Measurements from ENCODE around the gene SMARCC1. TPM values are rescaled to one million over a fixed set of nuclear protein-coding genes. Genes with fewer than 3 reads are reported as not detected.

The SMARCC1 gene
- total RNA-seq, 1 experiment from 2014 or later, result 84.2 TPM

DNA sequence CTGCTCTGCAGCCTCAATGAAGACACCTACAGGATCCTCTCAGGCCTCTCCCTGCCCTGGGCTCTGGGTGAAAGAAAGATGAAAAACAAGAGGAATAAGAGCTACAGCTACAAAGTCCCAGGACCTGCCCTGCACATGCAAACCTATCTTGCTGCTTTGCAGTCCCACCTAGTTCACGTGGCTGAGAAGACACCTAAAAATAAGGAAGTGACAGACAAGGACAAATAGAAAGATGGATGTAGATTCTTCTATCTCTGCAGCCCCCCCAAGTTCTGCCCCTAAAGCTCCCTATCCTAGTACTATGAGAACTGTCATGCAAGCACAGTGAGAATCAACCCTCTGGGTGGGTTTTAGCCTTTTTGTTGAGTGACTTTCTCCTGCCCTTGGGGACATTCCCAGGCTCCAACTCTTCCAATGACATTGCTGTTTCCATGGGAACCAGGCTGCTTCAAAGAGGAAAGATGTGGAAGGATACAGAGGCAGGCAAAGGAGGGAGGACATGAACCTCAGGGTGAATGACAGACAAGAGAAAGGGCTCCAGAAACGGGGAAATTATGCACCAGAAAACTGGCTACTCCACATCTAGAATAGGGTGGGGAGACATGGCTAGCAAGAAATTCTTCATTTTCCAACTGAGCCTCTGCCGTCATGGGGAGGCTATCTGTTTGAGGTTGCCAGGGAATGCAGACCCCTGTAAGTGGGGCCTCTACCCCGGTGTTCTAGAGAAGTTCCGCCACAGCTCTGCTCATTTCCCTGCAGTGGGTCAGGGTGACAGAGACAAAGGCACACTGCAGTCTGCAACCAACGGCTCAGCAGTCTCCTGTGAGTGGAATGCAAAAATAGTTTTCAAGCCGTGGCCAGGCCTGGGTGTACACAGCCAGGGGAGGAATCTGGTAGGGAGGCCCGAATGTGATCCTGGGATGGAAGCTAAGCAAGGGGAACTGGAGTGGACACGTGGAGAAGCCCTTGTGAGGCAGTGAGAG is 208.2 kb downstream of the SMARCC1 start:
- Histone ChIP-seq H3K4me3 (ENCODE audit: low read depth in 2 of 2, low read length in 2 of 2) (no peak overlapping the region), H3K36me3 (ENCODE audit: control insufficient read depth, insufficient read depth, low read length) (no peaks in the 10 kb centered on the region), H3K9me3 (ENCODE audit: control insufficient read depth, insufficient read depth, low read depth, low read length) (no peaks in the 10 kb centered on the region), H3K27me3 (ENCODE audit: control insufficient read depth, insufficient read depth, low read length) (no peaks in the 10 kb centered on the region), H3K27ac (ENCODE audit: low read length) (no peak overlapping the region), H3K4me1 (ENCODE audit: control insufficient read depth, insufficient read depth, low read length) (no peaks in the 10 kb centered on the region)
- CTCF ChIA-PET, result interaction anchor here (0.6 to 1.0 kb wide), 2 partner anchors 19 to 51 kb away, joined by 3 to 4 read pairs; no protein-coding TSS in a partner anchor
- BruUV-seq (replicated peaks), result no TSS peak
- DNase-seq (ENCODE audit: low read depth, low spot score) (no peak), ATAC-seq (no peak)
- POLR2A ChIA-PET, result no interaction called here
- intact Hi-C loops (cut with micrococcal nuclease; ENCODE audit: unreplicated experiment), result no loop called here
- in situ Hi-C loops (cut with HindIII; ENCODE audit: low pct_unique_long_range_greater_than_20kb, low sequenced_read_pairs), result no loop called here
- no peak for TF ChIP-seq CTCF (IDR thresholded peaks at IDR 0.05)
- TF ChIP-seq TCF7L2 (IDR thresholded peaks at IDR 0.05; ENCODE audit: low read depth, low read length), result no peak
- TF ChIP-seq REST (IDR thresholded peaks at IDR 0.05; ENCODE audit: insufficient read depth in 1 of 2, low read depth in 2 of 2, low read length in 1 of 2), result no peak
- TF ChIP-seq POLR2AphosphoS5 (IDR thresholded peaks at IDR 0.05; ENCODE audit: low read depth, low read length), result no peak
- TF ChIP-seq SIN3A (IDR thresholded peaks at IDR 0.05; ENCODE audit: borderline replicate concordance, insufficient read depth, low read depth, low read length), result no peak

DNA sequence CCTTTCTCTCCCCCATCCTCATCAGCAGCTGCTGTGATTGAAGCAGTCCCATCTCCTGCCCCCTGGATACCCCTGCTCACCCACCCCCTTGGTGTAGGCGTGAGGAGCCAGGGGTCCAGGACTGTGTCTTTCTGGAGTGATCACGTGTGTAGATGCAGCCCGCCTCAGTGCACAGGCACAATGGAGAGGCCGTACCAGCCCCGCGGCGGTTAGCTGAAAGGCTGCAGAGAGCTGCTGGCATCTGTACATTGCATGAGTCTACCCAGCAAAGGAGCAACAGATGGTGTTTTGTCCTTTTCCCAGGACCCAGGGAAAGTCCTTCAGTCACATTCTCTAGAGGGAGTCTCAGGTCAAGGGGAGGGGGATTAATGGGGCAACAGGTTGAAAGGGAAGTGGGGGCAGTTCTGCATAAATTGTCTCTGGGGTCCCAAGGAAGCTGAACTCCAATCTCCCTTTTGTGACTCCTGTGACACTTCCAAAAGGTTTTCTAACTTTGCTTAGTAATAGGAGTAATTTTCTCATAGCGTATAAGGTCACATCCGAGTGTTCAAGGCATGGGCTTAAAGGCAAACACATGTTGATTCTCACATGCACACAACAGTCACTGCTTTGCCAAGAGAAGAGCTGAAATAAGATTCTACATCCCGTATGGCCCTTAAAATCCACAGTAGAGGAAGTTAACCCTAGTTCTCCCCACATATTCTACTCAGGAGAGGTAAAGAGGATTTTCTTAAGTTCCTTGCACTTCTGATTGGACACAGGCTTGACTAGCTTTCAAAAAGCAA is 210.1 kb downstream of the SMARCC1 start:
- Histone ChIP-seq H3K27me3 (ENCODE audit: control insufficient read depth, insufficient read depth, low read length) (no peaks in the 10 kb centered on the region), H3K4me1 (ENCODE audit: control insufficient read depth, insufficient read depth, low read length) (no peaks in the 10 kb centered on the region), H3K9me3 (ENCODE audit: control insufficient read depth, insufficient read depth, low read depth, low read length) (no peaks in the 10 kb centered on the region), H3K36me3 (ENCODE audit: control insufficient read depth, insufficient read depth, low read length) (no peaks in the 10 kb centered on the region), H3K4me3 (ENCODE audit: low read depth in 2 of 2, low read length in 2 of 2) (no peak overlapping the region), H3K27ac (ENCODE audit: low read length) (no peak overlapping the region)
- in situ Hi-C loops (cut with HindIII; ENCODE audit: low pct_unique_long_range_greater_than_20kb, low sequenced_read_pairs), result no loop called here
- DNase-seq (ENCODE audit: low read depth, low spot score) (no peak), ATAC-seq (no peak)
- intact Hi-C loops (cut with micrococcal nuclease; ENCODE audit: unreplicated experiment), result no loop called here
- no TSS peak for BruUV-seq (replicated peaks)
- no peak for TF ChIP-seq CTCF (IDR thresholded peaks at IDR 0.05)
- TF ChIP-seq POLR2AphosphoS5 (IDR thresholded peaks at IDR 0.05; ENCODE audit: low read depth, low read length), result no peak
- TF ChIP-seq TCF7L2 (IDR thresholded peaks at IDR 0.05; ENCODE audit: low read depth, low read length), result no peak
- no peak for TF ChIP-seq SIN3A (IDR thresholded peaks at IDR 0.05; ENCODE audit: borderline replicate concordance, insufficient read depth, low read depth, low read length)
- no peak for TF ChIP-seq REST (IDR thresholded peaks at IDR 0.05; ENCODE audit: insufficient read depth in 1 of 2, low read depth in 2 of 2, low read length in 1 of 2)
- ChIA-PET POLR2A (no interaction called here), CTCF (interaction anchor here (1.0 kb wide), 1 partner anchor 49 kb away, joined by 3 read pairs; no protein-coding TSS in a partner anchor)

Data from Panc1 (cell line).